Measurements from ENCODE around the gene ZNF768.
"Not testable (repeated sequence)": the region's sequence is repeated elsewhere in the genome, so short reads cannot be mapped to it uniquely, and the experiment has no call there.

ZNF768 gene

DNA sequence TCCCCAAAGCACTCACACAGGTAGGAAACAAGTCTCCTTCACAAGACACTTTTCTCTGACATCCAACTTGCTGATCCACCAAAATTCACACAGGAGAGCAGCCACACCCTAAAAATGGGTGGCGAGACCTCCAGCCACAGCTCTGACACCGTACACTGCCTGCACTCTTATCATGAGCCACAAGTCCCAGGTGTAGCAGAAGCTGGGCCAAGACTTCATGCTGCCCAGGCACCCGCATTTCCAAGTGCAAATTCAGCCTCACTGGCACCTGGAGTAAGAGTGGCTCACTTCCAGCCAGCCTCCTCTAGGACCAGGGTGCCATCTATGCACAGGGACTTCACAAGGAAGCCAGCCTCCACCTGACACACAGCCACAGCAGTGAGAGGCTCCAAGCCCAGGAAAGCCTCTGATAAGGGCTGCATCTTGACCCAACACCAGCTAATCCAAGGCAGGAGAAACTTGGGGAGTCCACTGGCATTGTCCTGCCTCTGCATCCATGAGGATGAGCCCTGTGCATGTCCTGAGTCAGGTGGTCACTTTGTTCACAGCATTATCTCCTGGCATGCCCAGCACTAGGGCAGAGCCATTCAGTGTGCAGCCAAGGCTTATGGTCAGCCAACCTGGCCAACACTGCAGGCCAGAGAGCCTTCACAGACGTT, 2.6 kb upstream of the ZNF768 start:
- TF ChIP-seq, protein P1, sequence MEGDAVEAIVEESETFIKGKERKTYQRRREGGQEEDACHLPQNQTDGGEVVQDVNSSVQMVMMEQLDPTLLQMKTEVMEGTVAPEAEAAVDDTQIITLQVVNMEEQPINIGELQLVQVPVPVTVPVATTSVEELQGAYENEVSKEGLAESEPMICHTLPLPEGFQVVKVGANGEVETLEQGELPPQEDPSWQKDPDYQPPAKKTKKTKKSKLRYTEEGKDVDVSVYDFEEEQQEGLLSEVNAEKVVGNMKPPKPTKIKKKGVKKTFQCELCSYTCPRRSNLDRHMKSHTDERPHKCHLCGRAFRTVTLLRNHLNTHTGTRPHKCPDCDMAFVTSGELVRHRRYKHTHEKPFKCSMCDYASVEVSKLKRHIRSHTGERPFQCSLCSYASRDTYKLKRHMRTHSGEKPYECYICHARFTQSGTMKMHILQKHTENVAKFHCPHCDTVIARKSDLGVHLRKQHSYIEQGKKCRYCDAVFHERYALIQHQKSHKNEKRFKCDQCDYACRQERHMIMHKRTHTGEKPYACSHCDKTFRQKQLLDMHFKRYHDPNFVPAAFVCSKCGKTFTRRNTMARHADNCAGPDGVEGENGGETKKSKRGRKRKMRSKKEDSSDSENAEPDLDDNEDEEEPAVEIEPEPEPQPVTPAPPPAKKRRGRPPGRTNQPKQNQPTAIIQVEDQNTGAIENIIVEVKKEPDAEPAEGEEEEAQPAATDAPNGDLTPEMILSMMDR (IDR thresholded peaks at IDR 0.05; ENCODE audit: insufficient read depth, low read depth, low read length, missing control alignments), result no peak
- DNase-seq (ENCODE audit: low read depth), result no peak

DNA sequence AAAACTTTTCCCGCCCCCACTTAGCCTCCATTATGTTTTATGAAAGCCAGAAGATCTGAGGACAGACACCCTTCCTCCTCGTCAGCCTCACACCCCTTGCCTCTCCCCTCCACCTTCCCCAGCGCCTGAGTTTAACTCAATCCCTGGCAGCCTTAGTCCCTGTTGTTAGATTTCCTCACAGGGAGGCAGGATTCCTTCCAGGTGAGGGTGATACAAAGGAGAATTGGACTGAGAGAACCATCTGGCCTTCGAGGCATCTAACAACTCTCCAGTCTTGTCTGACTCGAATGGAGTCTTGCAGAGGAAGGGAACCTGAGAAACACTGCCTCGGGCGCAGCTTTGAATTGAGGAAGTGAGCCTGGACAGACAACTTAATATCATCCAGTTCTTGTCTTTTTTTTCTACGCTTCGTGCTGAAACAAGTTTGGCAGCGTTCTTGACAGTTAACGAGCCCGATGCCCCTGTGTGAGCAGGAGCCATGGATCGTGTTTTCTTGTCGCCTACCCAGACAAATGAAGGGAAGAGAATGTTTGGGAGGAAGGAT, 1.3 kb upstream of the ZNF768 start:
- H3K4me3 ChIP-seq (ENCODE audit: low read length), result peak overlapping the region; percentile 31
- TF ChIP-seq, protein P1 (IDR thresholded peaks at IDR 0.05; ENCODE audit: insufficient read depth, low read depth, low read length, missing control alignments), result no peak
- DNase-seq (ENCODE audit: low read depth), result peak; percentile 98

More for the DNA sequence above, 2.6 kb upstream of the ZNF768 start:
- no peak overlapping the region for H3K4me3 ChIP-seq (ENCODE audit: low read length)

DNA sequence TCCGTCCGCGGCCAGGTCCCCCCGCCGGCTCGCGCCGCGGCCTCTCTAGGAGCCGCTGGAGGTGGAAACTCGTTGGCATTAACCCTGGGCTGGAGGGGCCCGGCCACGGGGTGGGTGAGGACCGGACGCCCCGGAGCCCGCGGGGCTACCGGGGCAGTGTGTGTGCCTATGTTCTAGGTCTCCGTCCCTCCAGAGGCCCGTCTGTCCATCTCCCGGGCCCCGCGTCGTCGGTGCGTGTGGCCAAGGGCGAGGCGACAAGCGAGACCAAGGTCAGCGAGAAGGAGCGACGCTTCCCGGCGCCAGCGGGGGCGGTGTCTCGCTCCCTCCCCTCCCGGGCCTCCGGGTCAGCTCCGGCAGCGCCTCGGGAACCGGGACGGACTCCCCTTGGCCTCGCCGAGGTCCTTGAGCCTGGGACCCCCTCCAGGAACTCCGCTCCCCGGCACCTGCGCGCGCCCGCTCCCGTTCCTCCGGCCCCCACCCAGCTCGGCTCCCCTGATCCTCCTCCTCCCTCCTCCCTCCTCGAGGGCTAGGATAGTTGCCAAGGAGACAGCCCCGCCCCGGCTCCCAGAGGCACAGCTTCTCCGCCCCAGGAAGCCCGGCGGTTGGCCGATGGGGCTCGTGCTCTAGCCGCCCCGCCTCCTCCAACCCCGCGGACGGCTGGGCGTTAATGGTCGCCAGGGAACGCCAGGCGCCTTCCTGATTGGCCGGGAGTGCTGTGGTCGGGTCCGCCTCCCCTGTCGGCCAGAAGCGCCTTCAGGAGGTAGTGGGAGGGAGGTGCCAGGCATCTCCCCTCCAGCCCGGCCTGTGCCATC, 663 bp upstream of the ZNF768 start:
- peak overlapping the region; percentile 71 for H3K4me3 ChIP-seq (ENCODE audit: low read length)
- TF ChIP-seq, protein P1 (IDR thresholded peaks at IDR 0.05; ENCODE audit: insufficient read depth, low read depth, low read length, missing control alignments), result peak; percentile 24
- peak; percentile 98 for DNase-seq (ENCODE audit: low read depth)

DNA sequence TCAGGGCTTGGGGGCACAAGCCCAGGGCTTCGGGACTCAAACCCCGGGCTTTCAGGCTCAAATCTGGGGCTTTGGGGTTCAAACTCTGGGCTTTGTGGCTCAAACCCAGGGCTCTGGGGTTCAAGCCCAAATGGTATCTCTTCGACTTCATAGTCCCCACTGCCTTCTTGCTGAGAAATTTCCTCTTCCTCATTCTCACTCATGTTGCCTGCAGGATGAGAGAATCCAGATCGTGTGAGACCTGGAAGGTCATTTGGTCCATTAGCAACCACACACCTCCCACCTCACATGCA, 576 bp downstream of the ZNF768 start:
- TF ChIP-seq, protein P1 (IDR thresholded peaks at IDR 0.05; ENCODE audit: insufficient read depth, low read depth, low read length, missing control alignments), result no peak
- H3K4me3 ChIP-seq (ENCODE audit: low read length), result peak overlapping the region; percentile 71
- no peak for DNase-seq (ENCODE audit: low read depth)

DNA sequence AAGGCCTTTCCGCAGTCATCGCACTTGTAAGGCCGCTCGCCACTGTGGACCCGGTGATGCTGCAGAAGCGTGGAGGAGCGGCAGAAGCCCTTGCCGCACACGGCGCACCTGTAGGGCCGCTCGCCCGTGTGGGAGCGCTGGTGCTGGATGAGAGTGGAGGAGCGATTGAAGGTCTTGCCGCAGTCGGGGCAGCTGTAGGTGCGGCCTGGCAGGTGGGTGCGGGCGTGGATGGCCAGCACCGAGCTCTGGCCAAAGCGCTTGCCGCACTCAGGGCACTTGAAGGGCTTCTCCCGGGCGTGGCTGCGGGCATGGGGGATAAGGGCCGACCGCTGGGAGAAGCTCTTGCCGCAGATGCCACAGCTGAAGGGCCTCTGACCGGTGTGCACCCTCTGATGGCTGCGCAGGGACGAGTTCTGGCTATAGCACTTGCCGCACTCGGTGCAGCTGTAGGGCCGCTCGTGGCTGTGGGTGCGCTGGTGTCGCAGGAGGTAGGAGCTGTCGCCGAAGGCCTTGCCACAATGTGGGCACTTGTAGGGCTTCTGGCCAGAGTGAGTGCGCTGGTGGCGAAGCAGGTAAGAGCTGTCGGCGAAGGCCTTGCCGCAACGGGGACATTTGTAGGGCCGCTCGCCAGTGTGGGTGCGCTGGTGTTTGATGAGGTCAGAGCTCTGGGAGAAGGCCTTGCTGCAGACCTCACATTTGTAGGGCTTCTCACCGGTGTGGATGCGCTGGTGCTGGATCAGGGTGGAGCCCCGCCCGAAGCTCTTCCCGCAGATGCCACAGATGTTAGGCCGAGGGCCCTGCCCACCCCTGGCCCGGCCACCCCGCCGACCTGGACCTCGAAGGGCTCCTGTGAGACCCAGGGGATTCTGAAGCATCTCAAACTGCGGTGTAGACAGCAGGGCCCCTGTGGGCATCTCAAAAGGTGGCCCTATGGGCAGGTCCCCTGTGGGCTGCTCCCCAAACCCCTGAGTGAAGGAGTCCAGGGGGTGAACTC, 1.5 kb downstream of the ZNF768 start:
- no peak overlapping the region for H3K4me3 ChIP-seq (ENCODE audit: low read length)
- TF ChIP-seq, protein P1 (IDR thresholded peaks at IDR 0.05; ENCODE audit: insufficient read depth, low read depth, low read length, missing control alignments), result no peak
- DNase-seq (ENCODE audit: low read depth), result no peak

DNA sequence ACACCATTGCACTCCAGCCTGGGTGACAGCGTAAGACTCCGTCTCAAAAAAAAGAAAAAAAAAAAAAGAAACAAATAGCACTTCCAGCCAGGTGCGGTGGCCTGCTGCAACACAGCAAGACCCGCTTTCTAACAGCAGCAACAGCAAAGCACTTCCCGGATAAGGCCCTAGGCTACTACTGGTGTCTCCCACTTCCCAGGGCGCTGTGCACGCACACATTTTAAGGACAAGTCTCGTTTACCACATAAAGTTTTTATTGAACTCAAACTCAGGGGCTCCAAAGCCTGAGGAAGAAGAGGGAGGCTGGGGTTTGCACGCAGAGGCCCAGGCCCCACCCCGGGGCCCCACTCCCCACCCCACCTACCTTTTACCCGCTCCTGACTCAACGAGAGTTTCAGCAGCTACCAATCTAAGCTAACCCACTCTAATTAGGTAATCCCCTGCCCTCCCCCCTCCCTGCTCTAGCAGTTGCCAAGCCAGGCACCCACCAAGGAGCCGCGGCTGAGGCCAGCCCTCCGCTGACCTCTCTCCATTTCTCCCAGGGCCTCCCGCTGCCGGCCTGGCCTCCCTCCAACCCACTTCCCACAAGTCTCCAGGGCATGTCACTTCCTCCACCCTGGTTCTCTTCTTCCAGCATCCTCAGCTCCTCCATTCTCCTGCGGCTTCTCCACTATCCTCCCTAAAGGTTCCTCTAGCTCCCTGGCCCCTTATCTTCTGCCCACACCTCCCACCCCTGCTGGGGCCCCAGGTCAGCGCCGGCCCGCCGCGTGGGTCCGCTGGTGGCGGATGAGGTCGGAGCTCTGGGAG, 2.4 kb downstream of the ZNF768 start:
- no peak for DNase-seq (ENCODE audit: low read depth)
- no peak overlapping the region for H3K4me3 ChIP-seq (ENCODE audit: low read length)
- TF ChIP-seq, protein P1 (IDR thresholded peaks at IDR 0.05; ENCODE audit: insufficient read depth, low read depth, low read length, missing control alignments), result no peak

DNA sequence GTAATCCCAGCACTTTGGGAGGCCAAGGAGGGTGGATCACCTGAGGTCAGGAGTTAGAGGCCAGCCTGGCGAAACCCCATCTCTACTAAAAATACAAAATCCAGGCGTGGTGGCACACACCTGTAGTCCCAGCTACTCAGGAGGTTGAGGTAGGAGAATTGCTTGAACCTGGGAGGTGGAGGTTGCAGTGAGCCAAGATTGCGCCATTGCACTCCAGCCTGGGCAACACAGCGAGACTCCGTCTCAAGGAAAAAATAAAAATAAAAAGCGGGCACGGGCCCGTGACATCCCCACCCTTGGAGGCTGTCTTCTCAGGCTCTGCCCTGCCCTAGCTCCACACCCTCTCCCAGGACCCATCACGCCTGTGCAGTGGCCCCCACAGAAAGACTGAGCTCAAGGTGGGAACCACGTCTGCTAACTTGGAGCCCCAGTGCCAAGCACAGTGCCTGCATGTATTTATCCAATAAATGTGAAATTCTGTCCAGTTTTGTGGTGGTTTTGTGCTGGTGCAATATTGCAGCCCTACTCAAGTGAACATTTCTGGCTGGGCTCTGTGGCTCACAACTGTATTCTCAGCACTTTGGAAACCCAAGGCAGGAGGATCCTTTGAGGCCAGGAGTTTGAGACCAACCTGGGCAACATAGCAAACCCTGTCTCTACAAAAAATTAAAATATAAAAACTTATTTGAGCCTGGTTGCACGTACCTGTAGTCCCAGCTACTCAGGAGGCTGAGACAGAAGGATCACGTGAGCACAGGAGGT, 3.5 kb downstream of the ZNF768 start:
- H3K4me3 ChIP-seq (ENCODE audit: low read length); DNase-seq (ENCODE audit: low read depth): not testable (repeated sequence)

Measured in epithelial cell of esophagus (primary cell).